Gastrocnemius medialis (tissue), 4 donors: ENCODE measurements around the gene ATG12. TPM values are rescaled to one million over a fixed set of nuclear protein-coding genes. Genes with fewer than 3 reads are reported as not detected.
A peak's percentile ranks its signal among the peaks of the same experiment; 100 is the strongest.

Experiments
- ATAC-seq, 2 donors: fragments of 150-250 bp; one replicate each; pipeline ENCODE4 v1.9.1; 2016
- DNase-seq, 2 donors: peaks; one replicate each; pipeline ENCODE4 v3.0.0-alpha.2; 2019
- H3K27ac ChIP-seq, 4 donors: fragments of 200-600 bp; sonication (generic); 1 replicate in 1 of 4; 2 replicates in 3 of 4; pipeline ENCODE4 v1.5.1; 2016 to 2018; ENCODE audit warnings: mild to moderate bottlenecking in 2 of 4, moderate library complexity in 1 of 4
- H3K27me3 ChIP-seq, 3 donors: fragments of 200-600 bp; sonication (generic) in 2 of 3; 1 replicate in 1 of 3; 2 replicates in 2 of 3; pipeline versions ENCODE4 v1.5.1 to v1.6.0; 2016 to 2019; ENCODE audit warnings: mild to moderate bottlenecking in 1 of 3, moderate library complexity in 1 of 3
- H3K36me3 ChIP-seq, 2 donors: fragments of 200-600 bp; sonication (generic) in 1 of 2; one replicate each; pipeline ENCODE4 v1.5.1; 2017 to 2018
- H3K4me1 ChIP-seq, 2 donors: fragments of 200-600 bp; sonication (generic) in 1 of 2; one replicate each; pipeline ENCODE4 v1.5.1; 2016 to 2017; ENCODE audit warnings: mild to moderate bottlenecking in 2 of 2
- H3K4me3 ChIP-seq, 4 donors: fragments of 200-600 bp; sonication (generic) in 3 of 4; 1 replicate in 1 of 4; 2 replicates in 3 of 4; pipeline ENCODE4 v1.5.1; 2016 to 2019; ENCODE audit warnings: mild to moderate bottlenecking in 2 of 4
- H3K9me3 ChIP-seq, 3 donors: fragments of 200-600 bp; sonication (generic) in 2 of 3; 1 replicate in 1 of 3; 2 replicates in 2 of 3; pipeline ENCODE4 v1.5.1; 2016 to 2019
- CTCF ChIP-seq, 5 experiments: fragments of 450-650 bp in 3 of 5; fragments of 200-600 bp in 2 of 5; sonication (generic) in 2 of 5; IDR thresholded peaks in 4 of 5; conservative IDR thresholded peaks in 1 of 5; 1 replicate in 4 of 5; 2 replicates in 1 of 5; pipeline ENCODE4 v1.5.1; 2016 to 2019; ENCODE audit warnings: antibody characterized with exemption in 5 of 5, mild to moderate bottlenecking in 3 of 5, moderate library complexity in 3 of 5
- POLR2A ChIP-seq, 2 donors: fragments of 450-650 bp; IDR thresholded peaks; one replicate each; pipeline ENCODE4 v1.6.1; 2017; ENCODE audit warnings: antibody characterized with exemption in 2 of 2, mild to moderate bottlenecking in 2 of 2, moderate library complexity in 2 of 2
- in situ Hi-C, 4 donors: fragments of 200-750 bp; cut with MboI; loops; one replicate each; pipeline versions ENCODE4 v1.15.0 to v1.8.0; 2017; ENCODE audit warnings: low sequenced_read_pairs in 4 of 4
- intact Hi-C: fragments of 100-400 bp; cut with DNase I; formaldehyde crosslinking; loops from one replicate; pipeline ENCODE4 v1.15.1; 2023; ENCODE audit warnings: low total_unique reads
- total RNA-seq, 4 donors: library from RNA; depleted of rRNA; stranded (reverse); fragments of >200 nt; gene quantifications; one replicate each; pipeline versions ENCODE4 v1.1.0 to v1.2.3, GENCODE V29; 2016

The ATG12 gene
- total RNA-seq, 4 donors from 2014 or later: 10.3 to 35.1 (median 23.6) TPM

- no peak for ATAC-seq
- no peak for DNase-seq
- Histone ChIP-seq H3K4me1 (peaks cover 25 to 35% of the 10 kb centered on the region in 2 donors), H3K27ac (no peak overlapping the region), H3K36me3 (no peaks in the 10 kb centered on the region), H3K9me3 (no peaks in the 10 kb centered on the region), H3K4me3 (no peak overlapping the region), H3K27me3 (no peaks in the 10 kb centered on the region)
- TF ChIP-seq POLR2A (IDR thresholded peaks at IDR 0.05): no peak
- TF ChIP-seq CTCF (IDR thresholded peaks at IDR 0.05 in 4 of 5, conservative IDR thresholded peaks at IDR 0.05 in 1 of 5): no peak
- in situ Hi-C loops: loop anchor here in 1 of 4 donors (25.0 kb wide), 1 partner anchor 560 kb away; the partner anchor contains the start of gene CCDC112
- intact Hi-C loops: no loop called here
Observed at GRCh38 chr5:115847290-115847689, 5.9 kb upstream of the ATG12 start.

- no peak for DNase-seq
- Histone ChIP-seq H3K4me1 (peaks cover 24 to 37% of the 10 kb centered on the region in 2 donors), H3K4me3 (peak overlapping the region in 1 of 4 donors; percentile 18), H3K27me3 (no peaks in the 10 kb centered on the region), H3K36me3 (no peaks in the 10 kb centered on the region), H3K27ac (peak overlapping the region in 3 of 4 donors; percentile 2 to 91 (median 41)), H3K9me3 (no peaks in the 10 kb centered on the region)
- TF ChIP-seq POLR2A (IDR thresholded peaks at IDR 0.05) (no peak), CTCF (IDR thresholded peaks at IDR 0.05 in 4 of 5, conservative IDR thresholded peaks at IDR 0.05 in 1 of 5) (no peak)
- no peak for ATAC-seq
- in situ Hi-C loops: loop anchor here in 1 of 4 donors (25.0 kb wide), 1 partner anchor 557 kb away; the partner anchor contains the start of gene CCDC112
- intact Hi-C loops: loop anchor here (5.0 kb wide), 2 partner anchors 243 to 302 kb away; partner anchors contain the start of genes COMMD10 and FEM1C
Observed at GRCh38 chr5:115844321-115844817, 3.0 kb upstream of the ATG12 start.

GRCh38 chr5:115843444-115844130 is 2.2 kb upstream of the ATG12 start:
- no peaks in the 10 kb centered on the region for H3K9me3 ChIP-seq
- no peaks in the 10 kb centered on the region for H3K36me3 ChIP-seq
- TF ChIP-seq CTCF (IDR thresholded peaks at IDR 0.05 in 4 of 5, conservative IDR thresholded peaks at IDR 0.05 in 1 of 5) (no peak), POLR2A (IDR thresholded peaks at IDR 0.05) (no peak)
- no peaks in the 10 kb centered on the region for H3K27me3 ChIP-seq
- peak overlapping the region in 3 of 4 donors; percentile 41 to 96 (median 91) for H3K27ac ChIP-seq
- no peak for DNase-seq
- intact Hi-C loops (loop anchor here (2.0 to 5.0 kb wide), 3 partner anchors 13 to 301 kb away; partner anchors contain the start of genes COMMD10 and FEM1C), in situ Hi-C loops (loop anchor here in 1 of 4 donors (25.0 kb wide), 1 partner anchor 556 kb away; the partner anchor contains the start of gene CCDC112)
- no peak for ATAC-seq
- peak overlapping the region; percentile 73 to 92 (median 86) for H3K4me3 ChIP-seq
- peaks cover 32 to 44% of the 10 kb centered on the region in 2 donors for H3K4me1 ChIP-seq

- H3K4me3 ChIP-seq: peak overlapping the region; percentile 73 to 92 (median 86)
- intact Hi-C loops: loop anchor here (2.0 to 5.0 kb wide), 3 partner anchors 14 to 301 kb away; partner anchors contain the start of genes COMMD10 and FEM1C
- in situ Hi-C loops: loop anchor here in 1 of 4 donors (25.0 kb wide), 1 partner anchor 556 kb away; the partner anchor contains the start of gene CCDC112
- DNase-seq: no peak
- peak overlapping the region; percentile 91 to 96 (median 94) for H3K27ac ChIP-seq
- no peaks in the 10 kb centered on the region for H3K36me3 ChIP-seq
- no peak for TF ChIP-seq CTCF (IDR thresholded peaks at IDR 0.05 in 4 of 5, conservative IDR thresholded peaks at IDR 0.05 in 1 of 5)
- no peak for TF ChIP-seq POLR2A (IDR thresholded peaks at IDR 0.05)
- no peaks in the 10 kb centered on the region for H3K27me3 ChIP-seq
- H3K9me3 ChIP-seq: no peaks in the 10 kb centered on the region
- no peak for ATAC-seq
- H3K4me1 ChIP-seq: peaks cover 37 to 50% of the 10 kb centered on the region in 2 donors
Observed at GRCh38 chr5:115842952-115843351, 1.6 kb upstream of the ATG12 start.
